ENCODE measurements around the gene ADCY3. TPM values are rescaled to one million over a fixed set of nuclear protein-coding genes. Genes with fewer than 3 reads are reported as not detected.

ADCY3 gene
- total RNA-seq, 4 donors from 2014 or later, result 3.9 to 16.6 (median 12.3) TPM

DNA sequence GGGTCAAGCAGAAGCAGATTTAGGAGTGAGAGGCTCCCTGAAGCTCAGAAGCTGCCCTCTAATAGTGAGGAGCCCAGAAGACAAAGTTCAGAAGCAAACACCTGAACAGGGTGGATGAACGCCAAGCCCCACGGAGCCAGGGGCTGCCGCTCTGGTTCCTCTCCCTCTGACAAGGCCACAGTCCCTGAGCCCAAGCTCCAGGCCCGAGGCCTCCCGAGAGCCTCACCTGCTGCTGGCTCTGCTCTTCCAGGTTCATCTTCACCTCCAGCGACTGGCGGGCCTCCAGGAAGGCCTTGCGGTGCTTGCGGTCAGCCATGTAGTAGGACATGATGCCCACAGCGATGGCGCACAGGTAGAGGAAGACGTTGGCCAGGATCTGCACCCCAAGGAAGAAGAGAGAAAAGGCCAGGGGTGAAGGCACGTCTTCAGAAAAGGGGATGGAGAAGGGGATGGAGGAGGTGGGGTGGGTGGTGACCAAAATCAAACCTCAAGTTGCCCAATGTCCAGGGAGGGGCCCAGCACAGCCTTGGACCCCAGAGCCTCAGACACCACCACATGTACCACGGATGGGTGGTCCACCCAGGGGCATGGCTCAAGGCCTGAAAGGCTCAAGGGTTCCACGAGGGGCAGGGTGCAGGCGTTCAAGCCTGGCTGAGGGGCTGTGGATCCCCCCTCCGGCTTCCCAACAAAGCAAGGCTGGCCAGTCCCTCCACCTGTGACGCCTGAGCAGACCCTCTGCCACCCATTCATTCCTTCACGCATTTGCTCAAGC, 47.5 kb downstream of the ADCY3 start:
- no peaks in the 10 kb centered on the region for H3K36me3 ChIP-seq
- no peak for TF ChIP-seq POLR2A (IDR thresholded peaks at IDR 0.05)
- no peak for TF ChIP-seq CTCF (IDR thresholded peaks at IDR 0.05 in 4 of 5, conservative IDR thresholded peaks at IDR 0.05 in 1 of 5)
- H3K27ac ChIP-seq, result peak overlapping the region; percentile 61 to 73 (median 70)
- H3K4me1 ChIP-seq, result peaks cover 0 to 3% of the 10 kb centered on the region in 2 donors
- H3K4me3 ChIP-seq, result no peak overlapping the region
- no peaks in the 10 kb centered on the region for H3K27me3 ChIP-seq
- in situ Hi-C loops (cut with MboI; ENCODE audit: low sequenced_read_pairs in 4 of 4), result no loop called here
- no peaks in the 10 kb centered on the region for H3K9me3 ChIP-seq
- intact Hi-C loops (cut with DNase I; ENCODE audit: low total_unique reads), result no loop called here
- ATAC-seq (no peak), DNase-seq (no peak)

- TF ChIP-seq POLR2A (IDR thresholded peaks at IDR 0.05), result no peak
- no peak for TF ChIP-seq CTCF (IDR thresholded peaks at IDR 0.05 in 4 of 5, conservative IDR thresholded peaks at IDR 0.05 in 1 of 5)
- intact Hi-C loops (cut with DNase I; ENCODE audit: low total_unique reads), result no loop called here
- no peak overlapping the region for H3K4me3 ChIP-seq
Observed at GRCh38 chr2:24871852-24872333, 48.1 kb downstream of the ADCY3 start.

GRCh38 chr2:24870891-24871705, 48.9 kb downstream of the ADCY3 start:
- no peaks in the 10 kb centered on the region for H3K36me3 ChIP-seq
- no peak for DNase-seq
- H3K4me3 ChIP-seq, result no peak overlapping the region
- no peaks in the 10 kb centered on the region for H3K27me3 ChIP-seq
- intact Hi-C loops (cut with DNase I; ENCODE audit: low total_unique reads), result no loop called here
- H3K9me3 ChIP-seq, result no peaks in the 10 kb centered on the region
- in situ Hi-C loops (cut with MboI; ENCODE audit: low sequenced_read_pairs in 4 of 4), result no loop called here
- H3K27ac ChIP-seq, result peak overlapping the region; percentile 30 to 70 (median 66)
- ATAC-seq, result no peak
- TF ChIP-seq POLR2A (IDR thresholded peaks at IDR 0.05) (no peak), CTCF (IDR thresholded peaks at IDR 0.05 in 4 of 5, conservative IDR thresholded peaks at IDR 0.05 in 1 of 5) (no peak)
- H3K4me1 ChIP-seq, result peaks cover 0 to 3% of the 10 kb centered on the region in 2 donors

More at GRCh38 chr2:24871852-24872333, 48.1 kb downstream of the ADCY3 start:
- DNase-seq (no peak), ATAC-seq (no peak)
- no peaks in the 10 kb centered on the region for H3K9me3 ChIP-seq
- peak overlapping the region; percentile 61 to 73 (median 70) for H3K27ac ChIP-seq
- in situ Hi-C loops (cut with MboI; ENCODE audit: low sequenced_read_pairs in 4 of 4), result no loop called here
- no peaks in the 10 kb centered on the region for H3K27me3 ChIP-seq
- H3K4me1 ChIP-seq, result peaks cover 0 to 3% of the 10 kb centered on the region in 2 donors
- H3K36me3 ChIP-seq, result no peaks in the 10 kb centered on the region

GRCh38 chr2:24870440-24870839, 49.6 kb downstream of the ADCY3 start:
- Histone ChIP-seq H3K9me3 (no peaks in the 10 kb centered on the region), H3K4me3 (no peak overlapping the region), H3K36me3 (no peaks in the 10 kb centered on the region), H3K4me1 (peaks cover 0 to 3% of the 10 kb centered on the region in 2 donors), H3K27ac (peak overlapping the region in 2 of 4 donors; percentile 62 to 69), H3K27me3 (no peaks in the 10 kb centered on the region)
- DNase-seq, result no peak
- TF ChIP-seq POLR2A (IDR thresholded peaks at IDR 0.05) (no peak), CTCF (IDR thresholded peaks at IDR 0.05 in 4 of 5, conservative IDR thresholded peaks at IDR 0.05 in 1 of 5) (no peak)
- ATAC-seq, result no peak
- in situ Hi-C loops (cut with MboI; ENCODE audit: low sequenced_read_pairs in 4 of 4), result no loop called here
- intact Hi-C loops (cut with DNase I; ENCODE audit: low total_unique reads), result no loop called here
